Measurements from ENCODE around the gene KRTAP24-1.

Gene KRTAP24-1

DNA sequence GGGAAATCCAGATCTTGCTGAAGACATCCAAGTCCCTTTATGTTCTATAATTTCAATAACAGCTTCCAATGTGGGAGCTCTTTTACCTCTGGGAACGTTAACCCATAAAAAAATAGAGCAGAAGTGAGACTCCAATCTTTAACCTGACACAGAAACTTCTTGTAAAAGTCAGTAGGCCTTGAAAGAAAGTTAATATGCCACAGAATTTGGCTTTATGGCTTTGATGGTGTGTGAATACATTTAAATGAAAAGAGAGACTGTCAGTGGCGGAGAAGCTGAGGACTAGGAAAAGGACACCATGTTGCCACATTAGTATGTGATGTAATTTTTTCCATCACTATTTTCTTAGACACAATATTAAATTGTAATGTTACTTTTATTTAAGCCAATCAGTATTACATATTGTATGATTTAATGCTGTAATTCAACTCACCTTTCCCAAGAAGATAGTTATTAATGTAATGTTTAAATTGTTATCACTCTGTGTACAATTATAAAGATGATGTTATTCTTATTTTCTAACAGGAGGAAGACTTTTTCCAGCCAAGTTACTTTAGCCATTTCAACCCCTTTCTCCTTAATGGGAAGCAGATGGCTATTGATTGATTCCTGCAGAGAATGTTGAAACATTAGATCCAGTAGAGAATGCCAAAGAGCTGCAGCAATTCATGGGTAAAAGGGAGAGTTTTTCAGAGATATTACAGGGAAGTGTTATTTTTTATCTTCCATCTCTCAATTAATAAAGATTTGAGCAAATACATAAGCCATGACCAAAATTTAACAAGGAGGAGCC, 49.3 kb downstream of the KRTAP24-1 start:
- DNase-seq = no peak

DNA sequence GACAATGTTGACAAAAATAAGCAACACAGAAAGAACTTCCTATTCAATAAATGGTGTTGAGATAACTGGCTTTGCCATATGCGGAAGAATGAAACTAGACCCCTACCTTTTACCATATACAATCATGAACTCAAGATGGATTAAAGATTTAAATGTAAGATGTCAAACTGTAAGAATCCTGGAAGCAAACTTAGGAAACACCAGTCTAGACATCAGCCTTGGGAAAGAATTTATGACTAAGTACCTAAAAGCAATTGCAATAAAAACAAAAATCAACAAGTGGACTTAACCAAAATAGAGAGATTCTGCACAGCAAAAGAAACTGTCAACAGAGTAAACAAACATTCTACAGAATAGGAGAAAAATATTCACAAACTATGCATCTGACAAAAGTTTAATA, 50.7 kb downstream of the KRTAP24-1 start:
- DNase-seq = no peak

All from NCI-H2227 treated with DMSO at 0.1 percent for 48 hours (cell line).